Measurements from ENCODE around the gene PPP1R12B.
"Not testable (repeated sequence)": the region's sequence is repeated elsewhere in the genome, so short reads cannot be mapped to it uniquely, and the experiment has no call there.

- TF ChIP-seq EZH2, EZH2phosphoT487 (IDR thresholded peaks at IDR 0.05): not testable (repeated sequence)
Measured at GRCh38 chr1:202401771-202402170, 53.3 kb downstream of the PPP1R12B start.

Measured in neural progenitor cell (in vitro differentiated cells).